WTC11 (cell line): ENCODE data around the gene TMEM135. TPM values are rescaled to one million over a fixed set of nuclear protein-coding genes. Genes with fewer than 3 reads are reported as not detected.

ENCODE experiments used
- ATAC-seq: fragments of 200-7000 bp; cut with Tn5 transposase; 2 replicates; pipeline ENCODE4 v1.10.0; 2021; ENCODE audit warnings: mild to moderate bottlenecking, moderate library complexity
- CTCF ChIA-PET: fragments of 300-600 bp; sonication (Branson Sonifier 250); formaldehyde crosslinking; loops from one replicate; lab custom pipeline; 2021; ENCODE audit warnings: antibody characterized with exemption; lab: Charles Lee
- POLR2A ChIA-PET: fragments of 350-600 bp; sonication (Branson Sonifier 250); formaldehyde crosslinking; loops from one replicate; lab custom pipeline; 2021; ENCODE audit warnings: antibody characterized with exemption; lab: Charles Lee
- DNase-seq: peaks from one replicate; pipeline ENCODE4 v3.0.0; 2021; ENCODE audit warnings: low spot score
- H3K27ac Mint-ChIP-seq: 2 replicates; pipeline ENCODE4 v1.8.0; 2021; ENCODE audit warnings: mixed read lengths
- H3K27me3 Mint-ChIP-seq: 2 replicates; pipeline ENCODE4 v1.8.0; 2021; ENCODE audit warnings: low read depth, mild to moderate bottlenecking, moderate library complexity, mixed read lengths
- H3K36me3 Mint-ChIP-seq: 2 replicates; pipeline ENCODE4 v1.8.0; 2021; ENCODE audit warnings: mixed read lengths
- H3K4me1 Mint-ChIP-seq: 2 replicates; pipeline ENCODE4 v1.8.0; 2022; ENCODE audit warnings: mixed read lengths
- H3K4me3 Mint-ChIP-seq: 2 replicates; pipeline ENCODE4 v1.8.0; 2021; ENCODE audit warnings: mild to moderate bottlenecking, moderate library complexity, mixed read lengths
- H3K9me3 Mint-ChIP-seq: 2 replicates; pipeline ENCODE4 v1.8.0; 2021; ENCODE audit warnings: mixed read lengths
- CBFB ChIP-seq: sonication (generic); formaldehyde crosslinking; IDR thresholded peaks from 2 replicates; pipeline ENCODE4 v1.8.1; 2022; ENCODE audit warnings: mild to moderate bottlenecking, low read depth, missing genetic modification reagents
- CREM ChIP-seq: sonication (generic); formaldehyde crosslinking; IDR thresholded peaks from 2 replicates; pipeline ENCODE4 v1.8.1; 2022; ENCODE audit warnings: mild to moderate bottlenecking, missing genetic modification reagents, moderate library complexity
- CTCF ChIP-seq: fragments of 200-600 bp; IDR thresholded peaks from 2 replicates; pipeline ENCODE4 v1.8.0; 2022; ENCODE audit warnings: antibody characterized with exemption
- E2F1 ChIP-seq: sonication (generic); formaldehyde crosslinking; IDR thresholded peaks from 2 replicates; pipeline ENCODE4 v1.8.0; 2022; ENCODE audit warnings: mild to moderate bottlenecking, missing genetic modification reagents
- GABPB1 ChIP-seq: sonication (generic); formaldehyde crosslinking; IDR thresholded peaks from 2 replicates; pipeline ENCODE4 v1.8.1; 2023; ENCODE audit warnings: mild to moderate bottlenecking, missing genetic modification reagents
- HMGXB4 ChIP-seq: sonication (generic); formaldehyde crosslinking; IDR thresholded peaks from 2 replicates; pipeline ENCODE4 v1.8.1; 2023; ENCODE audit warnings: mild to moderate bottlenecking, moderate library complexity, missing genetic modification reagents
- JAZF1 ChIP-seq: fragments of 250-450 bp; sonication (Bioruptor Pico); IDR thresholded peaks from 2 replicates; pipeline ENCODE4 v1.9.0; 2021; ENCODE audit warnings: moderate library complexity, mild to moderate bottlenecking, inconsistent platforms
- KAT7 ChIP-seq: sonication (generic); formaldehyde crosslinking; IDR thresholded peaks from 2 replicates; pipeline ENCODE4 v1.8.1; 2023; ENCODE audit warnings: missing genetic modification reagents, mild to moderate bottlenecking, borderline replicate concordance
- MXD4 ChIP-seq: fragments of 250-450 bp; sonication (Bioruptor Pico); IDR thresholded peaks from 2 replicates; pipeline ENCODE4 v1.8.0; 2021; ENCODE audit warnings: mild to moderate bottlenecking, moderate library complexity, borderline replicate concordance
- OVOL2 ChIP-seq: fragments of 250-450 bp; sonication (Bioruptor Pico); IDR thresholded peaks from 2 replicates; pipeline ENCODE4 v1.9.0; 2021; ENCODE audit warnings: mild to moderate bottlenecking, borderline replicate concordance
- PRDM15 ChIP-seq: sonication (generic); formaldehyde crosslinking; IDR thresholded peaks from 2 replicates; pipeline ENCODE4 v1.8.0; 2022; ENCODE audit warnings: missing genetic modification reagents
- RELA ChIP-seq: sonication (generic); formaldehyde crosslinking; IDR thresholded peaks from 2 replicates; pipeline ENCODE4 v1.8.1; 2022; ENCODE audit warnings: missing genetic modification reagents, mild to moderate bottlenecking, borderline replicate concordance
- RORB ChIP-seq: fragments of 250-450 bp; sonication (Bioruptor Pico); IDR thresholded peaks from 2 replicates; pipeline ENCODE4 v1.9.0; 2021; ENCODE audit warnings: mild to moderate bottlenecking
- SOX15 ChIP-seq: fragments of 250-450 bp; sonication (Bioruptor Pico); IDR thresholded peaks from 2 replicates; pipeline ENCODE4 v1.9.0; 2021; ENCODE audit warnings: mild to moderate bottlenecking
- STAT6 ChIP-seq: sonication (generic); formaldehyde crosslinking; conservative IDR thresholded peaks from 2 replicates; pipeline ENCODE4 v1.8.1; 2023; ENCODE audit warnings: mild to moderate bottlenecking, low read depth, missing genetic modification reagents, moderate library complexity
- TEAD4 ChIP-seq: sonication (generic); formaldehyde crosslinking; IDR thresholded peaks from 2 replicates; pipeline ENCODE4 v1.8.0; 2022; ENCODE audit warnings: mild to moderate bottlenecking, missing genetic modification reagents
- TP53 ChIP-seq: sonication (generic); formaldehyde crosslinking; IDR thresholded peaks from 2 replicates; pipeline ENCODE4 v1.8.1; 2023; ENCODE audit warnings: mild to moderate bottlenecking, missing genetic modification reagents
- ZNF121 ChIP-seq: sonication (generic); formaldehyde crosslinking; IDR thresholded peaks from 2 replicates; pipeline ENCODE4 v1.8.0; 2023; ENCODE audit warnings: missing genetic modification reagents
- total RNA-seq: library from RNA; stranded (reverse); gene quantifications from 3 replicates; pipeline ENCODE4 v1.2.3, GENCODE V29; 2021
- TF ChIP-seq, protein P1 (sequence below): sonication (generic); formaldehyde crosslinking; IDR thresholded peaks from 2 replicates; pipeline ENCODE4 v1.8.0; 2023; ENCODE audit warnings: missing genetic modification reagents, mild to moderate bottlenecking, borderline replicate concordance
- TF ChIP-seq, protein P2 (sequence below): sonication (generic); formaldehyde crosslinking; IDR thresholded peaks from 2 replicates; pipeline ENCODE4 v1.8.1; 2023; ENCODE audit warnings: mild to moderate bottlenecking, missing genetic modification reagents

The TMEM135 gene
- total RNA-seq, 1 experiment from 2014 or later = 35.8 TPM

DNA sequence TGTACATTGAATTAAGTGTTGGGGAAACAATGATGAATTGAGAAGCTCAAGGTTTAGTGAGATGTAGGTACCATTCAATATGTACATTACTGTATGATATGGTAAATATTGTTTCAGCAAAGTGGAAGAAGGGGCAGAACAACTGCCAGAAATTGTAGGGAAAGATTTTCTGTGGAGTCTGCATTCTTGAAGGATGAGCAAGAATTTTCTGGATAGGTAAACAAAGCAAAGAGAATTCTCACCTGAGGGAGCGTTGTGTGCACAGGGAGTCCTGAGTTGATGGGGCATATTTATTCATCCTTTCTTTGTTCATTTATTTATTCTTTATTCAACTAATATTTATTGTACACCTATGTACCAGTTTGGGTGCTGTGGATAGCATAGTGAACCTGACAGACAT lies 83.2 kb downstream of the TMEM135 start:
- Mint-ChIP-seq H3K9me3 (no peaks in the 10 kb centered on the region), H3K27me3 (no peaks in the 10 kb centered on the region), H3K27ac (no peak overlapping the region), H3K36me3 (no peaks in the 10 kb centered on the region), H3K4me3 (no peak overlapping the region), H3K4me1 (peaks cover 10% of the 10 kb centered on the region)
- CTCF ChIA-PET = no interaction called here
- POLR2A ChIA-PET = no interaction called here
- no peak for DNase-seq
- TF ChIP-seq STAT6 (CRISPR knock-in tag) (no peak), SOX15 (CRISPR knock-in tag) (no peak), CREM (no peak), RELA (CRISPR knock-in tag) (no peak), PRDM15 (CRISPR knock-in tag) (no peak), KAT7 (no peak), ZNF121 (CRISPR knock-in tag) (no peak), OVOL2 (CRISPR knock-in tag) (no peak), RORB (CRISPR knock-in tag) (no peak), HMGXB4 (no peak), CTCF (no peak)
- no peak for ATAC-seq

- POLR2A ChIA-PET = no interaction called here
- Mint-ChIP-seq H3K27ac (no peak overlapping the region), H3K9me3 (no peaks in the 10 kb centered on the region), H3K4me1 (peaks cover 10% of the 10 kb centered on the region), H3K36me3 (no peaks in the 10 kb centered on the region), H3K4me3 (no peak overlapping the region), H3K27me3 (no peaks in the 10 kb centered on the region)
- ATAC-seq = no peak
- CTCF ChIA-PET = no interaction called here
- DNase-seq = no peak
- no peak for TF ChIP-seq TEAD4 (CRISPR knock-in tag)
- TF ChIP-seq GABPB1 (CRISPR knock-in tag) = no peak
- TF ChIP-seq E2F1 = no peak
- no peak for TF ChIP-seq JAZF1 (CRISPR knock-in tag)
- TF ChIP-seq CBFB (CRISPR knock-in tag) = no peak
- no peak for TF ChIP-seq MXD4 (CRISPR knock-in tag)
- TF ChIP-seq, protein P1, sequence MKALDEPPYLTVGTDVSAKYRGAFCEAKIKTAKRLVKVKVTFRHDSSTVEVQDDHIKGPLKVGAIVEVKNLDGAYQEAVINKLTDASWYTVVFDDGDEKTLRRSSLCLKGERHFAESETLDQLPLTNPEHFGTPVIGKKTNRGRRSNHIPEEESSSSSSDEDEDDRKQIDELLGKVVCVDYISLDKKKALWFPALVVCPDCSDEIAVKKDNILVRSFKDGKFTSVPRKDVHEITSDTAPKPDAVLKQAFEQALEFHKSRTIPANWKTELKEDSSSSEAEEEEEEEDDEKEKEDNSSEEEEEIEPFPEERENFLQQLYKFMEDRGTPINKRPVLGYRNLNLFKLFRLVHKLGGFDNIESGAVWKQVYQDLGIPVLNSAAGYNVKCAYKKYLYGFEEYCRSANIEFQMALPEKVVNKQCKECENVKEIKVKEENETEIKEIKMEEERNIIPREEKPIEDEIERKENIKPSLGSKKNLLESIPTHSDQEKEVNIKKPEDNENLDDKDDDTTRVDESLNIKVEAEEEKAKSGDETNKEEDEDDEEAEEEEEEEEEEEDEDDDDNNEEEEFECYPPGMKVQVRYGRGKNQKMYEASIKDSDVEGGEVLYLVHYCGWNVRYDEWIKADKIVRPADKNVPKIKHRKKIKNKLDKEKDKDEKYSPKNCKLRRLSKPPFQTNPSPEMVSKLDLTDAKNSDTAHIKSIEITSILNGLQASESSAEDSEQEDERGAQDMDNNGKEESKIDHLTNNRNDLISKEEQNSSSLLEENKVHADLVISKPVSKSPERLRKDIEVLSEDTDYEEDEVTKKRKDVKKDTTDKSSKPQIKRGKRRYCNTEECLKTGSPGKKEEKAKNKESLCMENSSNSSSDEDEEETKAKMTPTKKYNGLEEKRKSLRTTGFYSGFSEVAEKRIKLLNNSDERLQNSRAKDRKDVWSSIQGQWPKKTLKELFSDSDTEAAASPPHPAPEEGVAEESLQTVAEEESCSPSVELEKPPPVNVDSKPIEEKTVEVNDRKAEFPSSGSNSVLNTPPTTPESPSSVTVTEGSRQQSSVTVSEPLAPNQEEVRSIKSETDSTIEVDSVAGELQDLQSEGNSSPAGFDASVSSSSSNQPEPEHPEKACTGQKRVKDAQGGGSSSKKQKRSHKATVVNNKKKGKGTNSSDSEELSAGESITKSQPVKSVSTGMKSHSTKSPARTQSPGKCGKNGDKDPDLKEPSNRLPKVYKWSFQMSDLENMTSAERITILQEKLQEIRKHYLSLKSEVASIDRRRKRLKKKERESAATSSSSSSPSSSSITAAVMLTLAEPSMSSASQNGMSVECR = no peak
- no peak for TF ChIP-seq TP53
- TF ChIP-seq, protein P2, sequence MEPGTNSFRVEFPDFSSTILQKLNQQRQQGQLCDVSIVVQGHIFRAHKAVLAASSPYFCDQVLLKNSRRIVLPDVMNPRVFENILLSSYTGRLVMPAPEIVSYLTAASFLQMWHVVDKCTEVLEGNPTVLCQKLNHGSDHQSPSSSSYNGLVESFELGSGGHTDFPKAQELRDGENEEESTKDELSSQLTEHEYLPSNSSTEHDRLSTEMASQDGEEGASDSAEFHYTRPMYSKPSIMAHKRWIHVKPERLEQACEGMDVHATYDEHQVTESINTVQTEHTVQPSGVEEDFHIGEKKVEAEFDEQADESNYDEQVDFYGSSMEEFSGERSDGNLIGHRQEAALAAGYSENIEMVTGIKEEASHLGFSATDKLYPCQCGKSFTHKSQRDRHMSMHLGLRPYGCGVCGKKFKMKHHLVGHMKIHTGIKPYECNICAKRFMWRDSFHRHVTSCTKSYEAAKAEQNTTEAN (CRISPR knock-in tag) = no peak
Measured at GRCh38 chr11:87122852-87123251, 85.1 kb downstream of the TMEM135 start.
